Activated naive CD8-positive, alpha-beta T cell (primary cell): ENCODE results near the gene MBOAT2.
"Not testable (repeated sequence)": the region's sequence is repeated elsewhere in the genome, so short reads cannot be mapped to it uniquely, and the experiment has no call there.

Experiments used
- H3K27ac Mint-ChIP-seq: one replicate; pipeline ENCODE4 v1.8.0; 2021; ENCODE audit warnings: mixed read lengths
- H3K27me3 Mint-ChIP-seq: one replicate; pipeline ENCODE4 v1.8.0; 2021; ENCODE audit warnings: mixed read lengths
- H3K36me3 Mint-ChIP-seq: one replicate; pipeline ENCODE4 v1.8.0; 2021; ENCODE audit warnings: mixed read lengths
- H3K4me1 Mint-ChIP-seq: one replicate; pipeline ENCODE4 v1.8.0; 2021; ENCODE audit warnings: low read depth, mixed read lengths
- H3K4me3 Mint-ChIP-seq: one replicate; pipeline ENCODE4 v1.8.0; 2021; ENCODE audit warnings: mild to moderate bottlenecking, mixed read lengths
- H3K9me3 Mint-ChIP-seq: one replicate; pipeline ENCODE4 v1.8.0; 2021; ENCODE audit warnings: low read depth, mixed read lengths

The MBOAT2 gene

GRCh38 chr2:8989536-8990079 lies 13.9 kb downstream of the MBOAT2 start:
- no peak overlapping the region for H3K4me3 Mint-ChIP-seq
- no peaks in the 10 kb centered on the region for H3K4me1 Mint-ChIP-seq
- no peaks in the 10 kb centered on the region for H3K36me3 Mint-ChIP-seq
- H3K9me3 Mint-ChIP-seq, result no peaks in the 10 kb centered on the region
- no peak overlapping the region for H3K27ac Mint-ChIP-seq
- no peaks in the 10 kb centered on the region for H3K27me3 Mint-ChIP-seq

GRCh38 chr2:8987410-8987809 lies 16.1 kb downstream of the MBOAT2 start:
- Mint-ChIP-seq H3K9me3 (no peaks in the 10 kb centered on the region), H3K27ac (no peak overlapping the region), H3K4me3 (no peak overlapping the region), H3K4me1 (no peaks in the 10 kb centered on the region), H3K27me3 (peaks cover 1% of the 10 kb centered on the region), H3K36me3 (no peaks in the 10 kb centered on the region)

- Mint-ChIP-seq H3K27me3 (peaks cover 3% of the 10 kb centered on the region), H3K4me1 (no peaks in the 10 kb centered on the region), H3K4me3 (no peak overlapping the region), H3K9me3 (no peaks in the 10 kb centered on the region), H3K27ac (no peak overlapping the region), H3K36me3 (no peaks in the 10 kb centered on the region)
Observed at GRCh38 chr2:8986327-8986976, 17.0 kb downstream of the MBOAT2 start.

- peaks cover 3% of the 10 kb centered on the region for H3K27me3 Mint-ChIP-seq
- H3K9me3 Mint-ChIP-seq, result no peaks in the 10 kb centered on the region
- no peaks in the 10 kb centered on the region for H3K36me3 Mint-ChIP-seq
- H3K4me3 Mint-ChIP-seq, result no peak overlapping the region
- H3K27ac Mint-ChIP-seq, result no peak overlapping the region
- no peaks in the 10 kb centered on the region for H3K4me1 Mint-ChIP-seq
Observed at GRCh38 chr2:8985561-8986326, 17.7 kb downstream of the MBOAT2 start.

- Mint-ChIP-seq H3K27me3 (peaks cover 3% of the 10 kb centered on the region), H3K9me3 (no peaks in the 10 kb centered on the region), H3K36me3 (no peaks in the 10 kb centered on the region), H3K4me1 (no peaks in the 10 kb centered on the region), H3K4me3 (no peak overlapping the region), H3K27ac (no peak overlapping the region)
Observed at GRCh38 chr2:8984855-8985254, 18.6 kb downstream of the MBOAT2 start.

- Mint-ChIP-seq H3K36me3 (no peaks in the 10 kb centered on the region), H3K9me3 (no peaks in the 10 kb centered on the region), H3K27ac (no peak overlapping the region), H3K4me1 (no peaks in the 10 kb centered on the region), H3K4me3 (no peak overlapping the region), H3K27me3 (peaks cover 3% of the 10 kb centered on the region)
Observed at GRCh38 chr2:8984157-8984556, 19.3 kb downstream of the MBOAT2 start.

GRCh38 chr2:8983571-8983970 lies 19.9 kb downstream of the MBOAT2 start:
- Mint-ChIP-seq H3K36me3 (no peaks in the 10 kb centered on the region), H3K4me3 (no peak overlapping the region), H3K4me1 (no peaks in the 10 kb centered on the region), H3K27me3 (peaks cover 3% of the 10 kb centered on the region), H3K27ac (no peak overlapping the region), H3K9me3 (no peaks in the 10 kb centered on the region)

- Mint-ChIP-seq H3K27me3 (peaks cover 3% of the 10 kb centered on the region), H3K27ac (no peak overlapping the region), H3K4me3 (no peak overlapping the region), H3K36me3 (no peaks in the 10 kb centered on the region), H3K4me1 (no peaks in the 10 kb centered on the region), H3K9me3 (no peaks in the 10 kb centered on the region)
Observed at GRCh38 chr2:8981876-8982275, 21.6 kb downstream of the MBOAT2 start.

- no peaks in the 10 kb centered on the region for H3K4me1 Mint-ChIP-seq
- peaks cover 3% of the 10 kb centered on the region for H3K27me3 Mint-ChIP-seq
- no peaks in the 10 kb centered on the region for H3K9me3 Mint-ChIP-seq
- no peak overlapping the region for H3K4me3 Mint-ChIP-seq
- H3K27ac Mint-ChIP-seq, result no peak overlapping the region
- H3K36me3 Mint-ChIP-seq, result no peaks in the 10 kb centered on the region
Observed at GRCh38 chr2:8980096-8980495, 23.4 kb downstream of the MBOAT2 start.

GRCh38 chr2:8977758-8978157 lies 25.7 kb downstream of the MBOAT2 start:
- no peaks in the 10 kb centered on the region for H3K36me3 Mint-ChIP-seq

GRCh38 chr2:8976442-8977259 lies 26.8 kb downstream of the MBOAT2 start:
- H3K4me1 Mint-ChIP-seq, result no peaks in the 10 kb centered on the region
- no peaks in the 10 kb centered on the region for H3K36me3 Mint-ChIP-seq
- no peaks in the 10 kb centered on the region for H3K9me3 Mint-ChIP-seq
- H3K27me3 Mint-ChIP-seq, result no peaks in the 10 kb centered on the region
- no peak overlapping the region for H3K27ac Mint-ChIP-seq
- H3K4me3 Mint-ChIP-seq, result no peak overlapping the region

More at GRCh38 chr2:8977758-8978157, 25.7 kb downstream of the MBOAT2 start:
- Mint-ChIP-seq H3K27me3 (peaks cover 3% of the 10 kb centered on the region), H3K4me3 (no peak overlapping the region), H3K27ac (no peak overlapping the region), H3K4me1 (no peaks in the 10 kb centered on the region), H3K9me3 (no peaks in the 10 kb centered on the region)

GRCh38 chr2:8974016-8974415 lies 29.5 kb downstream of the MBOAT2 start:
- Mint-ChIP-seq H3K36me3 (no peaks in the 10 kb centered on the region), H3K27ac (no peak overlapping the region), H3K4me3 (no peak overlapping the region), H3K9me3 (no peaks in the 10 kb centered on the region), H3K27me3 (no peaks in the 10 kb centered on the region), H3K4me1 (no peaks in the 10 kb centered on the region)

- H3K4me1 Mint-ChIP-seq, H3K27ac Mint-ChIP-seq, H3K27me3 Mint-ChIP-seq, H3K36me3 Mint-ChIP-seq, H3K9me3 Mint-ChIP-seq, H3K4me3 Mint-ChIP-seq: not testable (repeated sequence)
Observed at GRCh38 chr2:8973017-8973416, 30.5 kb downstream of the MBOAT2 start.

- H3K36me3 Mint-ChIP-seq, H3K9me3 Mint-ChIP-seq, H3K4me1 Mint-ChIP-seq, H3K27me3 Mint-ChIP-seq, H3K4me3 Mint-ChIP-seq, H3K27ac Mint-ChIP-seq: not testable (repeated sequence)
Observed at GRCh38 chr2:8972535-8972934, 30.9 kb downstream of the MBOAT2 start.

- H3K27ac Mint-ChIP-seq, H3K36me3 Mint-ChIP-seq, H3K27me3 Mint-ChIP-seq, H3K4me1 Mint-ChIP-seq, H3K4me3 Mint-ChIP-seq, H3K9me3 Mint-ChIP-seq: not testable (repeated sequence)
Observed at GRCh38 chr2:8969348-8969747, 34.1 kb downstream of the MBOAT2 start.
